Measurements from ENCODE around the gene LRIF1. TPM values are rescaled to one million over a fixed set of nuclear protein-coding genes. Genes with fewer than 3 reads are reported as not detected.

Gene LRIF1
- total and polyA plus RNA-seq, 2 donors from 2014 or later: 5.2 to 12.3 TPM

GRCh38 chr1:110916669-110917306, 46.9 kb downstream of the LRIF1 start:
- TF ChIP-seq CTCF (IDR thresholded peaks at IDR 0.05; ENCODE audit: borderline replicate concordance, extremely low read depth, insufficient read depth): no peak
- intact Hi-C loops (cut with DNase I): no loop called here
- Histone ChIP-seq H3K9me3 (ENCODE audit: control insufficient read depth in 2 of 3, insufficient read depth in 1 of 3, low read length in 3 of 3) (peaks cover 0 to 14% (median 3%) of the 10 kb centered on the region in 3 donors), H3K27me3 (ENCODE audit: control insufficient read depth, insufficient read depth, low read length) (no peaks in the 10 kb centered on the region), H3K4me1 (ENCODE audit: control insufficient read depth in 2 of 3, insufficient read depth in 2 of 3, low read depth in 1 of 3, low read length in 3 of 3) (no peaks in the 10 kb centered on the region), H3K36me3 (ENCODE audit: control insufficient read depth in 2 of 3, insufficient read depth in 3 of 3, low read length in 3 of 3) (no peaks in the 10 kb centered on the region), H3K9ac (ENCODE audit: low read length in 3 of 3) (no peak overlapping the region), H3K27ac (ENCODE audit: low read depth in 2 of 2, low read length in 2 of 2) (no peak overlapping the region), H3K4me3 (ENCODE audit: low read length in 3 of 3) (no peak overlapping the region)
- no peak for DNase-seq
- FAIRE-seq: no peak

- FAIRE-seq: no peak
- no peak overlapping the region for H3K27ac ChIP-seq (ENCODE audit: low read depth in 2 of 2, low read length in 2 of 2)
- H3K4me3 ChIP-seq (ENCODE audit: low read length in 3 of 3): no peak overlapping the region
- no peak overlapping the region for H3K9ac ChIP-seq (ENCODE audit: low read length in 3 of 3)
- H3K36me3 ChIP-seq (ENCODE audit: control insufficient read depth in 2 of 3, insufficient read depth in 3 of 3, low read length in 3 of 3): no peaks in the 10 kb centered on the region
- H3K27me3 ChIP-seq (ENCODE audit: control insufficient read depth, insufficient read depth, low read length): no peaks in the 10 kb centered on the region
- no peaks in the 10 kb centered on the region for H3K4me1 ChIP-seq (ENCODE audit: control insufficient read depth in 2 of 3, insufficient read depth in 2 of 3, low read depth in 1 of 3, low read length in 3 of 3)
- H3K9me3 ChIP-seq (ENCODE audit: control insufficient read depth in 2 of 3, insufficient read depth in 1 of 3, low read length in 3 of 3): peaks cover 0 to 14% (median 3%) of the 10 kb centered on the region in 3 donors
- TF ChIP-seq CTCF (IDR thresholded peaks at IDR 0.05; ENCODE audit: borderline replicate concordance, extremely low read depth, insufficient read depth): no peak
- DNase-seq: no peak
- intact Hi-C loops (cut with DNase I): no loop called here
These were observed 47.5 kb downstream of the LRIF1 start for GRCh38 chr1:110916274-110916668.

GRCh38 chr1:110915804-110916203, 47.9 kb downstream of the LRIF1 start:
- no peak for FAIRE-seq
- Histone ChIP-seq H3K36me3 (ENCODE audit: control insufficient read depth in 2 of 3, insufficient read depth in 3 of 3, low read length in 3 of 3) (no peaks in the 10 kb centered on the region), H3K4me1 (ENCODE audit: control insufficient read depth in 2 of 3, insufficient read depth in 2 of 3, low read depth in 1 of 3, low read length in 3 of 3) (no peaks in the 10 kb centered on the region), H3K4me3 (ENCODE audit: low read length in 3 of 3) (no peak overlapping the region), H3K9me3 (ENCODE audit: control insufficient read depth in 2 of 3, insufficient read depth in 1 of 3, low read length in 3 of 3) (peaks cover 0 to 14% (median 3%) of the 10 kb centered on the region in 3 donors), H3K9ac (ENCODE audit: low read length in 3 of 3) (no peak overlapping the region), H3K27me3 (ENCODE audit: control insufficient read depth, insufficient read depth, low read length) (no peaks in the 10 kb centered on the region), H3K27ac (ENCODE audit: low read depth in 2 of 2, low read length in 2 of 2) (no peak overlapping the region)
- no peak for TF ChIP-seq CTCF (IDR thresholded peaks at IDR 0.05; ENCODE audit: borderline replicate concordance, extremely low read depth, insufficient read depth)
- intact Hi-C loops (cut with DNase I): no loop called here
- no peak for DNase-seq

GRCh38 chr1:110914676-110915075, 49.0 kb downstream of the LRIF1 start:
- Histone ChIP-seq H3K27ac (ENCODE audit: low read depth in 2 of 2, low read length in 2 of 2) (no peak overlapping the region), H3K4me1 (ENCODE audit: control insufficient read depth in 2 of 3, insufficient read depth in 2 of 3, low read depth in 1 of 3, low read length in 3 of 3) (no peaks in the 10 kb centered on the region), H3K9ac (ENCODE audit: low read length in 3 of 3) (no peak overlapping the region), H3K9me3 (ENCODE audit: control insufficient read depth in 2 of 3, insufficient read depth in 1 of 3, low read length in 3 of 3) (peaks cover 0 to 14% (median 3%) of the 10 kb centered on the region in 3 donors), H3K36me3 (ENCODE audit: control insufficient read depth in 2 of 3, insufficient read depth in 3 of 3, low read length in 3 of 3) (no peaks in the 10 kb centered on the region), H3K27me3 (ENCODE audit: control insufficient read depth, insufficient read depth, low read length) (no peaks in the 10 kb centered on the region), H3K4me3 (ENCODE audit: low read length in 3 of 3) (no peak overlapping the region)
- FAIRE-seq (no peak), DNase-seq (no peak)
- no peak for TF ChIP-seq CTCF (IDR thresholded peaks at IDR 0.05; ENCODE audit: borderline replicate concordance, extremely low read depth, insufficient read depth)
- intact Hi-C loops (cut with DNase I): no loop called here

Data from kidney (tissue), 14 donors.